Measurements from ENCODE around the gene ANKRD60.

DNA sequence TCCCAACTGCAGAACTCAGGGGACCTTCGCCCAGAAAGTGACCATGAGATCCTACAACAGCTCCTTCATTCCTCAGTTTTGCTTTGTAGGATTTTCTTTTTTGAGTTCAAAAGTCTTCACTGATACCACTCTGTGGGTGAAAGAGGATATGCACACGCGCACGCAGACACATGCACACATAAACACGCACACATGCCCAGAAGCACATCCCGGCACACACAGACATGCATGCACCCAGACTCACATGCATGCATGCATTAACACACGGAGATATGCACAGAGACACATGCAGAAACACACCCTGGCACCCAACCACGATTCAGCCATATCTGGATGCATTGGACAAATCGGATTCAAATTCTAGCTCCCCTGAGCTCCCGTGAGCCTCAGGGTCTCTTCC is 36.4 kb downstream of the ANKRD60 start:
- TF ChIP-seq, protein P1, sequence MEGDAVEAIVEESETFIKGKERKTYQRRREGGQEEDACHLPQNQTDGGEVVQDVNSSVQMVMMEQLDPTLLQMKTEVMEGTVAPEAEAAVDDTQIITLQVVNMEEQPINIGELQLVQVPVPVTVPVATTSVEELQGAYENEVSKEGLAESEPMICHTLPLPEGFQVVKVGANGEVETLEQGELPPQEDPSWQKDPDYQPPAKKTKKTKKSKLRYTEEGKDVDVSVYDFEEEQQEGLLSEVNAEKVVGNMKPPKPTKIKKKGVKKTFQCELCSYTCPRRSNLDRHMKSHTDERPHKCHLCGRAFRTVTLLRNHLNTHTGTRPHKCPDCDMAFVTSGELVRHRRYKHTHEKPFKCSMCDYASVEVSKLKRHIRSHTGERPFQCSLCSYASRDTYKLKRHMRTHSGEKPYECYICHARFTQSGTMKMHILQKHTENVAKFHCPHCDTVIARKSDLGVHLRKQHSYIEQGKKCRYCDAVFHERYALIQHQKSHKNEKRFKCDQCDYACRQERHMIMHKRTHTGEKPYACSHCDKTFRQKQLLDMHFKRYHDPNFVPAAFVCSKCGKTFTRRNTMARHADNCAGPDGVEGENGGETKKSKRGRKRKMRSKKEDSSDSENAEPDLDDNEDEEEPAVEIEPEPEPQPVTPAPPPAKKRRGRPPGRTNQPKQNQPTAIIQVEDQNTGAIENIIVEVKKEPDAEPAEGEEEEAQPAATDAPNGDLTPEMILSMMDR (IDR thresholded peaks at IDR 0.05): no peak
- no peak for TF ChIP-seq POLR2A (IDR thresholded peaks at IDR 0.05)

All from lower leg skin (tissue), 3 donors.